Adipocyte (in vitro differentiated cells): Measurements from ENCODE around the gene CHRM5.

ENCODE experiments used
- DNase-seq: peaks from one replicate; pipeline ENCODE4 v3.0.0-alpha.2; 2015; ENCODE audit warnings: low read depth
- H3K27me3 ChIP-seq: replicated peaks from 2 replicates; pipeline ENCODE4 v1.7.0; 2013; ENCODE audit warnings: mild to moderate bottlenecking, low read length, moderate library complexity; ENCODE audit not compliant: control insufficient read depth, insufficient read depth
- H3K36me3 ChIP-seq: 2 replicates; pipeline ENCODE4 v1.7.0; 2013; ENCODE audit warnings: low read length, mild to moderate bottlenecking, moderate library complexity; ENCODE audit not compliant: control insufficient read depth, insufficient read depth, severe bottlenecking
- H3K4me1 ChIP-seq: 2 replicates; pipeline ENCODE4 v1.7.0; 2013; ENCODE audit warnings: mild to moderate bottlenecking, low read length, moderate library complexity; ENCODE audit not compliant: control insufficient read depth, insufficient read depth
- H3K4me3 ChIP-seq: 2 replicates; pipeline ENCODE4 v1.7.0; 2013; ENCODE audit warnings: mild to moderate bottlenecking, low read length, moderate library complexity
- H3K9ac ChIP-seq: 2 replicates; pipeline ENCODE4 v1.7.0; 2013; ENCODE audit warnings: mild to moderate bottlenecking, low read length, moderate library complexity
- H3K9me3 ChIP-seq: 2 replicates; pipeline ENCODE4 v1.7.0; 2013; ENCODE audit warnings: mild to moderate bottlenecking, low read length, moderate library complexity; ENCODE audit not compliant: control insufficient read depth

CHRM5 gene

DNA sequence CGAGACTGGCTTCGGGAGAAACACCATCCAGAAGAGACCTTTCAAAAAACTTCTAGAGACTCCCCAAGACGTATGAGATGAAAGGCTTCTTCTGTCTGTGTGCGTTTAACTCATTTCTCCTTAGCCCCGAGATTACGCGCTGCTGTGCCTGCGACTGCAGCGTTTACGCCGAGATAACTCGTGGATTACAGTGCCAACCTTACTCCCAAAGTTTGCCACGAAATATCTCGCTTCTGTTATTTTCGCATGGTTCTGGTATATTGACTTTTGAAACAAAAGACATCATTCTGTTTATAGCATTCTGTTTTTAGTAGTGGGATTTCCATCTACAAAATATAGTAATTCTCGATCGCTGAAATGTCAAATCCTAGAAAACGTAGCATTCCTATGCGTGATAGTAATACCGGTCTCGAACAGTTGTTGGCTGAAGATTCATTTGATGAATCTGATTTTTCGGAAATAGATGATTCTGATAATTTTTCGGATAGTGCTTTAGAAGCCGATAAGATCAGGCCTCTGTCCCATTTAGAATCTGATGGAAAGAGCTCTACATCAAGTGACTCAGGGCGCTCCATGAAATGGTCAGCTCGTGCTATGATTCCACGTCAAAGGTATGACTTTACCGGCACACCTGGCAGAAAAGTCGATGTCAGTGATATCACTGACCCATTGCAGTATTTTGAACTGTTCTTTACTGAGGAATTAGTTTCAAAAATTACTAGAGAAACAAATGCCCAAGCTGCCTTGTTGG is 134.1 kb downstream of the CHRM5 start:
- no peaks in the 10 kb centered on the region for H3K27me3 ChIP-seq
- H3K36me3 ChIP-seq: no peaks in the 10 kb centered on the region
- no peaks in the 10 kb centered on the region for H3K9me3 ChIP-seq
- H3K9ac ChIP-seq: peak overlapping the region; percentile 96
- DNase-seq: no peak
- peaks cover 16% of the 10 kb centered on the region for H3K4me1 ChIP-seq
- H3K4me3 ChIP-seq: peak overlapping the region; percentile 93

DNA sequence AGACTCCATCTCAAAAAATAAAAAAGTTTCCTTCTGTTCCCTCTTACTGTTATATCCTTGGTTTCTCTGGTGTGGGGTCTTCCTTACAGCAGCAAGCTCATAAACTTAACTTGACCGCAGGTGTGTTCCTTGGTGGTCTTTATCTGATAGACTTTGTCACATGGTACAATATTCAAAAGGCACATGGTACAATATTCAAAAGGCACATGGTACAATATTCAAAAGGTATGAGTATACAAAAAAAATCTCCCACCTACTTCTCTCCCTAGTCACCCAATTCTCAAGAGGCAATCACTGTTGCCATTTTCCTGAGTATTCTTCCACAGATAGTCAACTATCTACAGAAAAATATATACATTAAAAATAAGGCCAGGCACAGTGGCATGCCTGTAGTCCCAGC is 138.1 kb downstream of the CHRM5 start:
- no peak for DNase-seq

DNA sequence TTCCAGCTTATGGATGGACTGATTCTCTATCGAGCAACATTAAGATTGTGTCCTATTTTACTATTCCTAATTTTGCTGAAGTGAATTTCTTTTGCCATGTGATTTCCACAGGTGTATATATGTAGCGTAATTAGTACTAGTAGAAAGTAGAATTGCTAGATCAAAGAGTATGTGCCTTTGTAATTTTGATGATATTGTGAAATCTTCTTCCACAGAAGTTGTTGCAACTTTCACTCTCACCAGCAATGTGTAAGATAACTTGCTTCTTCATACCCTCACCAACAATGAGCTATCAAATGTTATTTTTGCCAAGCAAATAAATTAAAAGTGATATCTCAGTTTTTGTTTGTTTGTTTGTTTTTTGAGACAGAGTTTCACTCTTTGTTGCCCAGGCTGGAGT is 139.0 kb downstream of the CHRM5 start:
- H3K9ac ChIP-seq: no peak overlapping the region
- H3K9me3 ChIP-seq: no peaks in the 10 kb centered on the region
- H3K4me3 ChIP-seq: no peak overlapping the region
- H3K4me1 ChIP-seq: peaks cover 7% of the 10 kb centered on the region
- H3K36me3 ChIP-seq: no peaks in the 10 kb centered on the region
- no peaks in the 10 kb centered on the region for H3K27me3 ChIP-seq
- DNase-seq: no peak

More for the DNA sequence above, 138.1 kb downstream of the CHRM5 start:
- Histone ChIP-seq H3K36me3 (no peaks in the 10 kb centered on the region), H3K9ac (no peak overlapping the region), H3K9me3 (no peaks in the 10 kb centered on the region), H3K4me3 (no peak overlapping the region), H3K27me3 (no peaks in the 10 kb centered on the region), H3K4me1 (peaks cover 7% of the 10 kb centered on the region)

DNA sequence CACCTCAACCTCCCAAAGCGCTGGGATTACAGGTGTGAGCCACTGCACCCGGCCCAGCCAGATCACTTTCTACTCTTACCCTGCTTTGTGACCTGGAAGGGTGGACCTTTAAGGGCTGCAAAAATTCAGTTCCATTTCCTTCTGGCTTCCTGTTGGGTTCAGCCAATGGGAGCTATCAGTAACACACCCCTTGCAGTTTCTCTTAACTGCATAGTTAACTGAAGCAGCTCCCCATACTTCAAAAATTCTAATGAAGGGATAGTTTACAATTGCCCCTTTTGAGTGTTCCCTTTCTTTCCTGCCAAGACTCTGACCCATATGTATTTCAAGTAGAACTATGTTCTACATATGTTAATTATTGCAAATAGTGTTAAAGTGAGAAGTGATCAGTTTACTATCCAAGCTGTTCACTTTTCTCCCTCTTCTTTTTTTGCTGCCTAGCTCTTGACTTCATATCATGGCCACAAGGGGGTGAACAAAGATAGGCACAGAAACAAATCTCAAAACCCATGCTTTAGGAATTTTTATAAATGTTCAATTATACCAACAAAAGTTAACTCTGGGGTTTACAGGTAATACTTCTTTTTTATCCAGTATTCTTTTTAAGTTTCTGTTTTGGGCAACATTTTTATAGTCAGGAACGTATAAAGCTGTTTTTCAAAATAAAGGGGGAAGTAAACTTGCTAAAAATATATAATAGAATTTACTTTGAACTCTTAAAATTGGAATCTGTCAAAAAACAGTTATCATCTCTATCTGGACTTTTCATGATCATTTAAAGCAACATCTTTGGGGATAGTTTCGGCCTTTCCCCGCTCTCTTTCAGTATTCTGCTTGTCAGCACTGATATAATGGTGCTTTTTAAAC is 141.7 kb downstream of the CHRM5 start:
- H3K9me3 ChIP-seq: no peaks in the 10 kb centered on the region
- no peaks in the 10 kb centered on the region for H3K4me1 ChIP-seq
- H3K36me3 ChIP-seq: no peaks in the 10 kb centered on the region
- no peaks in the 10 kb centered on the region for H3K27me3 ChIP-seq
- H3K9ac ChIP-seq: no peak overlapping the region
- peak; percentile 75 for DNase-seq
- H3K4me3 ChIP-seq: no peak overlapping the region

DNA sequence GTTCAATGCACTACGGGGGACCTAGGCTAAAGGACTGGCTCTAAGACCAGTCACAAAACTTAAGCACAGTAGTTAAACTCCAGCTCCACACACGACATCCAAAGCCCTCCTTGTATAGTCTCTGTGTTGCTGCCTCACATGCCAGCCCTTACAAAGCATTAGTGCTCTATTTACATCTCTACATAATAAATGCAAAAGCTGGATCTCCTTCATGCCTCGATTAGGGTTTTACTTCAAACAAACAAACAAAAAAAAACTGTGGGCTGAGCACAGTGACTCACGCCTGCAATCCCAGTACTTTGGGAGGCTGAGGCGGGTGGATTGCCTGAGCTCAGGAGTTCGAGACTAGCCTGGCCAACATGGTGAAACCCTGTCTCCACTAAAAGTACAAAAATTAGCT is 143.2 kb downstream of the CHRM5 start:
- no peak for DNase-seq
- no peak overlapping the region for H3K4me3 ChIP-seq
- H3K9ac ChIP-seq: no peak overlapping the region
- H3K36me3 ChIP-seq: no peaks in the 10 kb centered on the region
- H3K27me3 ChIP-seq: no peaks in the 10 kb centered on the region
- H3K9me3 ChIP-seq: no peaks in the 10 kb centered on the region
- H3K4me1 ChIP-seq: no peaks in the 10 kb centered on the region

DNA sequence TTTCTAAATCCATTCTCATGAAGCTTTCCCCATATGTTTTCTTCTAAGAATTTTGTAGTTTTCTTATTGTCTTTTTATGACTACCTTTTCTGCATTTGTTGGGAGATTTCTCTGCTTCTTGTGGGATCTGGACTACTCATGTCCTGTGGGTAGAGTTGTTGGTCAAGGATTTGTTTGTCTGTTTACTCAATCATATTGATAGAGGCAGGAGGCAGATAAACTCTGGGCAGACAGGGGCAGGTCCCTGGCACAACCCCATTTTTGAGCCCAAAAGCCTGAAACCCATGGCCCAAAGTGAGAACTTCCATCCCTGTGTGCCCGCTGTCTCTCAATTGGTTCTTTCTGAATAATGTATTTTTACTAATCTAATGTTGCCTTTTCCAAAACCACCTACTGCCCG is 145.9 kb downstream of the CHRM5 start:
- Histone ChIP-seq H3K36me3 (no peaks in the 10 kb centered on the region), H3K4me1 (no peaks in the 10 kb centered on the region), H3K9me3 (no peaks in the 10 kb centered on the region)

DNA sequence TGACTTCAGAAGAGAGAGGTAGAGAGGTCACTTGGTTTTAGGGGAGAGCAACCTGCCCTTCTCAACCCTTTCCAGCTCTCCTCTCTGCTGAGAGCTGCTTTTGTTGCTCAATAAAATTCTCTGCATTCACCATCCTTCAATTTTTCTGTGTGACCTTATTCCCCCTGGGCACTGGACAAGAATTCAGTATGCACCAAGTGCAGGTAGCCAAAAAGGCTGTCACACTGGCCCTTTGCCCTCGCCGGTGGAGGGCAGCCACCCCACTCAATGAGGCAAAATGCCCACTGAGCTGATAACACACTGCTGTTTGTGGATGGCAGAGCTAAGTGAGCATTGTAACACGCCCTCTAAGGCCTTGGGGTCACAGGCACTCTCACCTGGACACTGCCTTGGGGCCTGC is 146.4 kb downstream of the CHRM5 start:
- no peak overlapping the region for H3K4me3 ChIP-seq
- no peak overlapping the region for H3K9ac ChIP-seq

More for the DNA sequence above, 145.9 kb downstream of the CHRM5 start:
- Histone ChIP-seq H3K9ac (no peak overlapping the region), H3K27me3 (no peaks in the 10 kb centered on the region), H3K4me3 (no peak overlapping the region)
- DNase-seq: no peak

DNA sequence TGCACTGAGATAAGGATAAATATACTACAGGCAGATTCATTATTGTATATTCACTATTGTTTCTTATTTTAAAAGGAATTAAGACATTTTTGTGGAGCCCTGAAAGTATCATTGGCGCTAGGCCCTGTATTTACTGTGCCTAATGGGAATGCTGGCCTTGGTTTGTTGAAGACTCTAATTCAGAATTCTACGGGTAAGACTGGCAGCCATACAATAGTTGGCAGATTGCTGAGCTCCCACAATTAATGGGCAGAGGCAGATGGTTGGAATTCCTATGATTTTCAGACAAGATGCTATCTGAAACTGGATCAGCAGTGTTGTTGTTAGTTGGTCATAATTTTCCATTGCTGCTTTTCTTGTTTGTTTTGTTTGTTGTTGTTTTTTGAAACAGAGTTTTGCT is 148.3 kb downstream of the CHRM5 start:
- no peaks in the 10 kb centered on the region for H3K27me3 ChIP-seq
- no peak for DNase-seq
- H3K9ac ChIP-seq: no peak overlapping the region
- no peaks in the 10 kb centered on the region for H3K36me3 ChIP-seq
- H3K4me1 ChIP-seq: no peaks in the 10 kb centered on the region
- H3K9me3 ChIP-seq: no peaks in the 10 kb centered on the region
- H3K4me3 ChIP-seq: no peak overlapping the region

More for the DNA sequence above, 146.4 kb downstream of the CHRM5 start:
- DNase-seq: no peak
- H3K36me3 ChIP-seq: no peaks in the 10 kb centered on the region
- no peaks in the 10 kb centered on the region for H3K9me3 ChIP-seq
- H3K4me1 ChIP-seq: no peaks in the 10 kb centered on the region
- no peaks in the 10 kb centered on the region for H3K27me3 ChIP-seq
